ENCODE results near the gene OR10H5.
"Not testable (repeated sequence)": the region's sequence is repeated elsewhere in the genome, so short reads cannot be mapped to it uniquely, and the experiment has no call there.

Gene OR10H5

GRCh38 chr19:15843203-15843893, 55.9 kb downstream of the OR10H5 start:
- Mint-ChIP-seq H3K27ac (no peak overlapping the region), H3K4me3 (no peak overlapping the region), H3K27me3 (ENCODE audit: low read depth, poor library complexity) (no peaks in the 10 kb centered on the region), H3K4me1 (no peaks in the 10 kb centered on the region), H3K9me3 (peaks cover 90% of the 10 kb centered on the region), H3K36me3 (ENCODE audit: low read depth) (peaks cover 4% of the 10 kb centered on the region)
- DNase-seq, result no peak
- TF ChIP-seq, protein P1, sequence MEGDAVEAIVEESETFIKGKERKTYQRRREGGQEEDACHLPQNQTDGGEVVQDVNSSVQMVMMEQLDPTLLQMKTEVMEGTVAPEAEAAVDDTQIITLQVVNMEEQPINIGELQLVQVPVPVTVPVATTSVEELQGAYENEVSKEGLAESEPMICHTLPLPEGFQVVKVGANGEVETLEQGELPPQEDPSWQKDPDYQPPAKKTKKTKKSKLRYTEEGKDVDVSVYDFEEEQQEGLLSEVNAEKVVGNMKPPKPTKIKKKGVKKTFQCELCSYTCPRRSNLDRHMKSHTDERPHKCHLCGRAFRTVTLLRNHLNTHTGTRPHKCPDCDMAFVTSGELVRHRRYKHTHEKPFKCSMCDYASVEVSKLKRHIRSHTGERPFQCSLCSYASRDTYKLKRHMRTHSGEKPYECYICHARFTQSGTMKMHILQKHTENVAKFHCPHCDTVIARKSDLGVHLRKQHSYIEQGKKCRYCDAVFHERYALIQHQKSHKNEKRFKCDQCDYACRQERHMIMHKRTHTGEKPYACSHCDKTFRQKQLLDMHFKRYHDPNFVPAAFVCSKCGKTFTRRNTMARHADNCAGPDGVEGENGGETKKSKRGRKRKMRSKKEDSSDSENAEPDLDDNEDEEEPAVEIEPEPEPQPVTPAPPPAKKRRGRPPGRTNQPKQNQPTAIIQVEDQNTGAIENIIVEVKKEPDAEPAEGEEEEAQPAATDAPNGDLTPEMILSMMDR (IDR thresholded peaks at IDR 0.05), result no peak

GRCh38 chr19:15843894-15844222, 56.4 kb downstream of the OR10H5 start:
- H3K9me3 Mint-ChIP-seq, result peaks cover 87% of the 10 kb centered on the region
- H3K27me3 Mint-ChIP-seq (ENCODE audit: low read depth, poor library complexity); H3K4me3 Mint-ChIP-seq; H3K4me1 Mint-ChIP-seq; H3K36me3 Mint-ChIP-seq (ENCODE audit: low read depth); H3K27ac Mint-ChIP-seq; DNase-seq: not testable (repeated sequence)

- no peak for DNase-seq
- Mint-ChIP-seq H3K4me3 (no peak overlapping the region), H3K27me3 (ENCODE audit: low read depth, poor library complexity) (no peaks in the 10 kb centered on the region), H3K9me3 (peaks cover 87% of the 10 kb centered on the region), H3K36me3 (ENCODE audit: low read depth) (peaks cover 4% of the 10 kb centered on the region), H3K4me1 (no peaks in the 10 kb centered on the region), H3K27ac (no peak overlapping the region)
- TF ChIP-seq, protein P1 (IDR thresholded peaks at IDR 0.05), result no peak
These were observed 59.5 kb downstream of the OR10H5 start for GRCh38 chr19:15846923-15847322.

DNA sequence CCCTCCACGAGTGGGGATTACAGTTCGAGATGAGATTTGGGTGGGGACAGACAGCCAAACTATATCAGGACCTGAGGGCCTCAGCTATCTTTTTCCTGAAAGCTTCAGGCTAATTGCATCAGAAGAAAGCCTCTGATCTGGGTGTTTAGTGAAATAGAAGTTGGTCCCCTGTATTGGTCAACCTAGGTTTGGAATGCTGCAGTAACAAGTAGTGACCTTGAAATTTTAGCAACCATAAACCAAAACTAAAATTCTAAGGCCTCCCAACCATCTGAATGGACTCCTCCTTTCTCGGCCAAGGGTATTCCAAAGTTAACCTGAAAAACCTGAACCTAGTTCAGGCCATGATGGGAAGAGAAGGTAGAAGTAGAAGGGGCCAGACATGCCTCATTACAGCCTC, 62.9 kb downstream of the OR10H5 start:
- Mint-ChIP-seq H3K36me3 (ENCODE audit: low read depth) (peaks cover 4% of the 10 kb centered on the region), H3K27ac (no peak overlapping the region), H3K9me3 (peaks cover 85% of the 10 kb centered on the region), H3K4me3 (no peak overlapping the region), H3K27me3 (ENCODE audit: low read depth, poor library complexity) (no peaks in the 10 kb centered on the region), H3K4me1 (no peaks in the 10 kb centered on the region)
- no peak for DNase-seq
- TF ChIP-seq, protein P1 (IDR thresholded peaks at IDR 0.05), result no peak
